PFSK-1 (cell line): ENCODE measurements around the gene WRAP73.

ENCODE experiments used
- POLR2AphosphoS5 ChIP-seq: IDR thresholded peaks from 2 replicates; pipeline ENCODE4 v1.6.1; 2012; ENCODE audit warnings: low read depth, mild to moderate bottlenecking, control low read depth, low read length, moderate library complexity
- SIN3A ChIP-seq: IDR thresholded peaks from 2 replicates; pipeline ENCODE4 v1.6.1; 2012; ENCODE audit warnings: mild to moderate bottlenecking, low read length, moderate library complexity, borderline replicate concordance; ENCODE audit not compliant: insufficient read depth
- TAF1 ChIP-seq: IDR thresholded peaks from 2 replicates; pipeline ENCODE4 v1.6.1; 2012; ENCODE audit warnings: low read length, control low read depth, borderline replicate concordance; ENCODE audit not compliant: insufficient read depth
- TF ChIP-seq, protein P1 (sequence below), 2 experiments: IDR thresholded peaks; 2 replicates each; pipeline versions ENCODE4 v1.6.1 to v1.8.0; 2011 to 2012; ENCODE audit warnings: low read depth in 2 of 2, low read length in 2 of 2, control low read depth in 1 of 2, inconsistent platforms in 1 of 2, mild to moderate bottlenecking in 1 of 2, moderate library complexity in 1 of 2; ENCODE audit not compliant: insufficient read depth in 1 of 2

DNA sequence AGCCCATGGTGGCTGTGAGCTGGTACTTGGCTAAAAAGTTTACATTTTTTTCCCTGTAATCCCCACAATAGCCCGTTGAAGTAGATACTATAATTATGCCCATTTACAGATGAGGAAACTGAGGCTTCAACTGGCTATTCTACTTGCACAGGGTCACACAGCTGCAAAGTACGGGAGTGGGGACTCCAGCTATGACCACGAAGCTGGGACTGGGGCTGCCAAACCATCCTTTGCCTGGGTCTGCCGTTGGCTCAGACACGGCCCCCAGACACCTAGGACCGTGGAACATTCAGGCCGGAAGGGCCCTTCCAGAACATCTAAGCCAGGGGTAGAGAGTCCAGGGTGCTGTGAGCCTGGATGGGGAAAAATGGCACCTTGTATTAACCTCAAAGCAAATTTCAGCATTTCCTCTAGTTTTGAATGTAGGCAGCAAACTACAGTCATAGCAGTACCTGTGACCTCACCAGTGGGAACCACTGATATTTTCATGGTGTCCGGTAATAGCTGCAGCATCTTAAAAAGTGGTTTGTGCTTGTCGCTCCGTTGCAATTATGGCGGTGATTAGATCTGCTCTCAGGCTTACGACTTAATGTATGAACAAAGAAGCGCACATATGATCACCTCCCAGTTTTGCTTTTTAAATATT lies 6.7 kb upstream of the WRAP73 start:
- TF ChIP-seq SIN3A (no peak), POLR2AphosphoS5 (no peak), TAF1 (no peak)
- TF ChIP-seq, protein P1, sequence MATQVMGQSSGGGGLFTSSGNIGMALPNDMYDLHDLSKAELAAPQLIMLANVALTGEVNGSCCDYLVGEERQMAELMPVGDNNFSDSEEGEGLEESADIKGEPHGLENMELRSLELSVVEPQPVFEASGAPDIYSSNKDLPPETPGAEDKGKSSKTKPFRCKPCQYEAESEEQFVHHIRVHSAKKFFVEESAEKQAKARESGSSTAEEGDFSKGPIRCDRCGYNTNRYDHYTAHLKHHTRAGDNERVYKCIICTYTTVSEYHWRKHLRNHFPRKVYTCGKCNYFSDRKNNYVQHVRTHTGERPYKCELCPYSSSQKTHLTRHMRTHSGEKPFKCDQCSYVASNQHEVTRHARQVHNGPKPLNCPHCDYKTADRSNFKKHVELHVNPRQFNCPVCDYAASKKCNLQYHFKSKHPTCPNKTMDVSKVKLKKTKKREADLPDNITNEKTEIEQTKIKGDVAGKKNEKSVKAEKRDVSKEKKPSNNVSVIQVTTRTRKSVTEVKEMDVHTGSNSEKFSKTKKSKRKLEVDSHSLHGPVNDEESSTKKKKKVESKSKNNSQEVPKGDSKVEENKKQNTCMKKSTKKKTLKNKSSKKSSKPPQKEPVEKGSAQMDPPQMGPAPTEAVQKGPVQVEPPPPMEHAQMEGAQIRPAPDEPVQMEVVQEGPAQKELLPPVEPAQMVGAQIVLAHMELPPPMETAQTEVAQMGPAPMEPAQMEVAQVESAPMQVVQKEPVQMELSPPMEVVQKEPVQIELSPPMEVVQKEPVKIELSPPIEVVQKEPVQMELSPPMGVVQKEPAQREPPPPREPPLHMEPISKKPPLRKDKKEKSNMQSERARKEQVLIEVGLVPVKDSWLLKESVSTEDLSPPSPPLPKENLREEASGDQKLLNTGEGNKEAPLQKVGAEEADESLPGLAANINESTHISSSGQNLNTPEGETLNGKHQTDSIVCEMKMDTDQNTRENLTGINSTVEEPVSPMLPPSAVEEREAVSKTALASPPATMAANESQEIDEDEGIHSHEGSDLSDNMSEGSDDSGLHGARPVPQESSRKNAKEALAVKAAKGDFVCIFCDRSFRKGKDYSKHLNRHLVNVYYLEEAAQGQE (IDR thresholded peaks at IDR 0.05; ENCODE audit: insufficient read depth in 1 of 2, low read depth in 2 of 2, low read length in 2 of 2): no peak
